SK-MEL-5 (cell line): ENCODE results near the gene RAMP1. TPM values are rescaled to one million over a fixed set of nuclear protein-coding genes. Genes with fewer than 3 reads are reported as not detected.
A peak's percentile ranks its signal among the peaks of the same experiment; 100 is the strongest.
"Not testable (repeated sequence)": the region's sequence is repeated elsewhere in the genome, so short reads cannot be mapped to it uniquely, and the experiment has no call there.

ENCODE experiments used
- DNase-seq: peaks from one replicate; pipeline ENCODE4 v3.0.0-alpha.2; 2016; ENCODE audit warnings: low read depth, low spot score
- in situ Hi-C: cut with HindIII; loops from 2 replicates; pipeline ENCODE4 v1.10.0; 2016; ENCODE audit warnings: low sequenced_read_pairs, high pct_unique_total_duplicates, low pct_unique_long_range_greater_than_20kb
- total RNA-seq: library from RNA; depleted of rRNA; stranded (reverse); fragments of >200 nt; shearing (Covaris generic); gene quantifications from 2 replicates; pipeline ENCODE4 v1.2.3, GENCODE V29; 2014

Gene RAMP1
- total RNA-seq, 1 experiment from 2014 or later: 0.26 TPM

- DNase-seq: no peak
- in situ Hi-C loops: no loop called here
Measured at GRCh38 chr2:237860273-237860935, 981 bp downstream of the RAMP1 start.

- no peak for DNase-seq
- in situ Hi-C loops: no loop called here
Measured at GRCh38 chr2:237861875-237862527, 2.6 kb downstream of the RAMP1 start.

GRCh38 chr2:237862528-237862895 is 3.1 kb downstream of the RAMP1 start:
- in situ Hi-C loops: no loop called here

GRCh38 chr2:237863102-237863511 is 3.7 kb downstream of the RAMP1 start:
- in situ Hi-C loops: no loop called here
- no peak for DNase-seq

More at GRCh38 chr2:237862528-237862895, 3.1 kb downstream of the RAMP1 start:
- DNase-seq: no peak

GRCh38 chr2:237863689-237864443 is 4.4 kb downstream of the RAMP1 start:
- in situ Hi-C loops: no loop called here

GRCh38 chr2:237864444-237864931 is 5.1 kb downstream of the RAMP1 start:
- DNase-seq: no peak
- in situ Hi-C loops: no loop called here

More at GRCh38 chr2:237863689-237864443, 4.4 kb downstream of the RAMP1 start:
- DNase-seq: no peak

- in situ Hi-C loops: no loop called here
- no peak for DNase-seq
Measured at GRCh38 chr2:237864940-237865622, 5.7 kb downstream of the RAMP1 start.

- in situ Hi-C loops: no loop called here
- peak; percentile 26 for DNase-seq
Measured at GRCh38 chr2:237865623-237866041, 6.2 kb downstream of the RAMP1 start.

- peak; percentile 37 for DNase-seq
- in situ Hi-C loops: no loop called here
Measured at GRCh38 chr2:237866101-237866621, 6.7 kb downstream of the RAMP1 start.

GRCh38 chr2:237867465-237867864 is 8.0 kb downstream of the RAMP1 start:
- in situ Hi-C loops: no loop called here
- DNase-seq: no peak

GRCh38 chr2:237868074-237868473 is 8.7 kb downstream of the RAMP1 start:
- in situ Hi-C loops, DNase-seq: not testable (repeated sequence)

GRCh38 chr2:237868631-237869342 is 9.4 kb downstream of the RAMP1 start:
- no peak for DNase-seq
- in situ Hi-C loops: no loop called here

- in situ Hi-C loops: no loop called here
- DNase-seq: no peak
Measured at GRCh38 chr2:237869343-237870102, 10.1 kb downstream of the RAMP1 start.

GRCh38 chr2:237870126-237870525 is 10.7 kb downstream of the RAMP1 start:
- no peak for DNase-seq
- in situ Hi-C loops: no loop called here

- DNase-seq: no peak
- in situ Hi-C loops: no loop called here
Measured at GRCh38 chr2:237870754-237871651, 11.6 kb downstream of the RAMP1 start.
